ENCODE results near the gene MAP2.

The MAP2 gene

DNA sequence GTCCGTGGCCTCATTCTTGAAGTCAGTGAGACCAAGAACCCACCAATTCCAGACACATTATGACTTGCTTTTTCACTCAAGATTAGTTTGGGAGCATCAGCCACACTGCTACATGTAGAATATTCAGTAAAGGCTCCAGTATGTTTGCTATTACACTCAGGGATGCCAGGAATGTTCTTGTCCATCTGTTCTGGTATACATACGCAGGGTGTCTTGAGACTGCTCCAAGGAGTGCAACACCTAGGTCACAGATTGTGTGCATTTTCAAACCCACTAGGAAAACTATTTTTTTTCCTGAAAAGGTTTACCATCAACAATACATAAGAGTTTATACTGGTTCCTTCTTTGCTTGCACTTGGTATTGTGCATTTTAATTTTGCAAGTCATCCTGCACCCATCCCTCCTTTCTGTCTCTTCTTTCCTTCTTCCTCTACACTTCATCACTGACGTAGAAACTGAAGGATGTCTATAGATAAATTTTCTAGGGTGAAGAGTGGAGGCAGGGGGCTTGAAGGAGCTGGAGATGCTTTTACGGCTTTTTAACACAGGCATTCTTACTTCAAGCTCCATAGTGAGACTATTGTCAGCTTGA, 35.3 kb upstream of the MAP2 start:
- H3K27ac ChIP-seq, result no peak overlapping the region
- TF ChIP-seq, protein P1, sequence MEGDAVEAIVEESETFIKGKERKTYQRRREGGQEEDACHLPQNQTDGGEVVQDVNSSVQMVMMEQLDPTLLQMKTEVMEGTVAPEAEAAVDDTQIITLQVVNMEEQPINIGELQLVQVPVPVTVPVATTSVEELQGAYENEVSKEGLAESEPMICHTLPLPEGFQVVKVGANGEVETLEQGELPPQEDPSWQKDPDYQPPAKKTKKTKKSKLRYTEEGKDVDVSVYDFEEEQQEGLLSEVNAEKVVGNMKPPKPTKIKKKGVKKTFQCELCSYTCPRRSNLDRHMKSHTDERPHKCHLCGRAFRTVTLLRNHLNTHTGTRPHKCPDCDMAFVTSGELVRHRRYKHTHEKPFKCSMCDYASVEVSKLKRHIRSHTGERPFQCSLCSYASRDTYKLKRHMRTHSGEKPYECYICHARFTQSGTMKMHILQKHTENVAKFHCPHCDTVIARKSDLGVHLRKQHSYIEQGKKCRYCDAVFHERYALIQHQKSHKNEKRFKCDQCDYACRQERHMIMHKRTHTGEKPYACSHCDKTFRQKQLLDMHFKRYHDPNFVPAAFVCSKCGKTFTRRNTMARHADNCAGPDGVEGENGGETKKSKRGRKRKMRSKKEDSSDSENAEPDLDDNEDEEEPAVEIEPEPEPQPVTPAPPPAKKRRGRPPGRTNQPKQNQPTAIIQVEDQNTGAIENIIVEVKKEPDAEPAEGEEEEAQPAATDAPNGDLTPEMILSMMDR (conservative IDR thresholded peaks at IDR 0.05), result no peak

GRCh38 chr2:209389171-209389618, 34.7 kb upstream of the MAP2 start:
- TF ChIP-seq, protein P1 (conservative IDR thresholded peaks at IDR 0.05), result no peak

GRCh38 chr2:209390839-209391238, 33.0 kb upstream of the MAP2 start:
- H3K27ac ChIP-seq, result no peak overlapping the region
- TF ChIP-seq, protein P1 (conservative IDR thresholded peaks at IDR 0.05), result no peak

More at GRCh38 chr2:209389171-209389618, 34.7 kb upstream of the MAP2 start:
- no peak overlapping the region for H3K27ac ChIP-seq

- TF ChIP-seq, protein P1 (conservative IDR thresholded peaks at IDR 0.05), result no peak
- H3K27ac ChIP-seq, result peak overlapping the region; percentile 1; the same call in 1 of the 2 replicates
Observed at GRCh38 chr2:209391776-209392401, 32.0 kb upstream of the MAP2 start.

- TF ChIP-seq, protein P1 (conservative IDR thresholded peaks at IDR 0.05), result no peak
- H3K27ac ChIP-seq, result no peak overlapping the region
Observed at GRCh38 chr2:209395229-209395628, 28.6 kb upstream of the MAP2 start.

DNA sequence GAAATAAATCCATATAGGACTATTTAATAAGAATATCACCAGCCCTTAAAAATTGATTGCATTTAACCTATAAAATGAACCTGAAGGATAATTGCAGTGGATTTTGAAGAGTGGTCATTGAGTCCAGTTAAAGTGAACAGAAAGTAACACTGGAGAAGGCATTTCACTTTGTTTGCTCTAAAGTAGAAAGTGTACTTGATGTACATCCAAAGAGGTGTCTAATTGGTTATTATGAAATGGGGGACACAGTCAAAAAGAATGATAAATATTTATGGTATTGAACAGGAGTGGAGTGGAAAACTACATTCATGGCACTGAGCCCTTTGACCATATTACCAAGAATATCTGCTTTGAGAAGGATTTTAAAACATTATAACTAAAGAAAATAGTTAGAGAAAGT, 28.2 kb upstream of the MAP2 start:
- TF ChIP-seq, protein P1 (conservative IDR thresholded peaks at IDR 0.05), result no peak

DNA sequence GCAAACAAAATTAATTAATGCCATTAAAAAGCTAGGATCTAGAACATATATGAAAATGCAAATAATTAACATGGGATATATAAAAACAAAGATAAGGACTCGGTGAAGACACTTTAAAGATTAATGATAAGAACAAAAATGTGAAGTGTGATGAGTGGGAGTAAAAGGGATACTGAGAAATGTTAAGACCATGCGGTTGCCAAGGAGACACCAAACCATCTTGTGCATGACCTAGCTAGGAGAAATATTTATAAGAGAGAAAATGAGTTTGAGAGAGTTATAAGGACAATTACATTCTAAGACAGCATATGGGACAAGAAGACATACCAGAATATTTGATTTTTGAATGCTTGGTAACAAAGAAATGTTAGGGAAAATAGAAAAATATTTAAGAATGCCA, 25.4 kb upstream of the MAP2 start:
- no peak overlapping the region for H3K27ac ChIP-seq
- TF ChIP-seq, protein P1 (conservative IDR thresholded peaks at IDR 0.05), result no peak

More for the DNA sequence above, 28.2 kb upstream of the MAP2 start:
- H3K27ac ChIP-seq, result no peak overlapping the region
